HG02981 (cell line): ENCODE measurements around the gene MAPKAPK3.

Source experiments
- ATAC-seq: cut with Tn5 transposase; IDR thresholded peaks from one replicate; pipeline ENCODE4 v1.9.1; 2021; ENCODE audit warnings: mild to moderate bottlenecking, moderate library complexity; ENCODE audit not compliant: unreplicated experiment

The MAPKAPK3 gene

DNA sequence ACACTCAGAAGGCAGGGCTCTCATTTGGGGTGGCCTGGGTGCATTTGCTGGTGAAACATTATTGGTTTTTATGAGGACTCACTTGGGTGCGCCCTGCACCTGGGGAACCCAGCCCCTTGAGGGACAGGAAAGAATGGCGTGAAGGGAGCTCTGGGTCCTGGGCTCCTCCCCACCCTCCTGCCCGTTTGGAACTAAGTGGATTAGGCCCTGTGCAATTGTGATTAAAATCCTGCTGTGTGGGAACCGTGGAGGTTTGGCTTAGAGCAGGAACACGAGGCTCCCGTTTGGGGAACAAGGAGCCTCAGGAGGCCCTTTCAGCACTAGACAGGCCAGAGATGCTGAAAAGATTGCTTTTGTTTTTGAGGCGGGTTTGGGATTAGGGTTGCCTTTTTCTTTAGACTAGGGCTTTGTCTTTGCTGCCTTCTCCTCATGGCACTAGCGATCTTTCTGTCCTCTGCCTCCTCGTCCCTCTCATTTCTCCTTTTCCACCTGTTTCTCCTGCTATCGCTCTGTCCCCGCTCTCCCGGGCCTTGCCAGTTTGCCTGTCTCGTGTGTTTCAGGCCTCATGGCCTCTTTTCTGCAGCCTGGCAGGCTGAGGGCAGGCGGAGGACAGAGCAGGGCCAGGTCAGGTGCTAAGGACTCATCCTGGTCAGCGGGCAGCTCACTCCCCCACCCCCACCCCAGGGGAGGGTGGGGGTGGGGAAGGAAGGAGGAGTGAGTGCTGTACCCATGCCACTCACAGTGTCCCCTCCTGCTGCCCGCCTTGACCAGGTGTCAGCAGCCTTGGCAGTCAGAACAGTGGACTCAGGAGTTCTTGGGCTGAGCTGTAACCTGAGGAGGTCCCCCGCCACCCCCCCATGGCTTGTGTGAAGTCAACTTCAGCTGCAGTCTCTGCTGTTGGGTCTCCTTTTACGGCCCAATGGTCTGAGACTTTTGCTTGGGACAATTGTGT, 8.6 kb downstream of the MAPKAPK3 start:
- no peak for ATAC-seq

DNA sequence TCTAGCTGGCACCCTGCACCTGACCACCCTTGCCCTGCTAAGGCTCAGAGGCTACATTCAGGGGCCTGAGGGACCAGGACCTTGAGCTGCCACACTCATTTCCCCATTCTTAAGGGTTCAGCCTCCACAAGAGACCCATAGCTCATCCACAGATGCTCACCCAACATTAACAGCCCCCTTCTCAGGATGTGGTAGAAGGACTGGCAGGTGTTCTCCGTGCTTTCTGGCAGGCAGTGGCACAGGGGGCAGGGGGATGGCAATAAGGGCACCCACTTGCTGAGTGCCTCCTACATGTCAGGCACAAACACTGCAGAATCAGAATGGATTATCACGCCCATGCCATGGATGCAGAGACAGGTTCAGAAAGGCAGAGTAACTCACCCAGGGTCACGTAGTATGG, 9.4 kb downstream of the MAPKAPK3 start:
- no peak for ATAC-seq

DNA sequence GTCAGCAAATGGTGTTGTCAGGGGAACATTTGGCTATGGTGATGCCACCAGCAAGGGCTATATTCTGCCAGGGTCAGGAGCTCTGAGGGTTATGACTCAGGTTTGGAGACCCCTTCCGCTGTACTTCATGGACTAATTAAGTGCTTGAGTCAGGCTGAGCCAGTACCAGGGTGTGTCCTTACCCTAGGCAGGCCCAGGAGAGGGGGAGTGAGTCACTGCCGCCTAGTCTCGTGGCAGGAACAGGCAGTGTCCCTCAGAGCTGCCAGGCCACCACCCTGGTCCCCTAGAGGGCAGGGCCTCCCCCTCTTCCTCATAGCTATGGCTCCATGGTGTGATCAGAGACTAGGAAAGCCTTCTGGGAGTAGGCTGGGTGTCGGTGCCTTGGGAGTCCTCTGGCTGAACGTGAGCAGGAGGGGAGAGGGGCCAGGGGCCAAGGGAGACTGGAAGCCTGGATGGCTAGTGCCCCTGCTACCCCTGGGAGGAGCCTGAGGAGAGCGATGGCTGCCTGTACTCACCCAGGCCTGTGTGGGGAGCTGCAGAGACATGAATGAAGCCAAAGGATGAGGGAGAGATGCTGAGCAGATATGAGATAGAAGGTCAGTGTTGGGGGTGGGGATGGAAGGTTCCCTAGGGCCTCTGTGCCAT, 10.6 kb downstream of the MAPKAPK3 start:
- ATAC-seq, result no peak

DNA sequence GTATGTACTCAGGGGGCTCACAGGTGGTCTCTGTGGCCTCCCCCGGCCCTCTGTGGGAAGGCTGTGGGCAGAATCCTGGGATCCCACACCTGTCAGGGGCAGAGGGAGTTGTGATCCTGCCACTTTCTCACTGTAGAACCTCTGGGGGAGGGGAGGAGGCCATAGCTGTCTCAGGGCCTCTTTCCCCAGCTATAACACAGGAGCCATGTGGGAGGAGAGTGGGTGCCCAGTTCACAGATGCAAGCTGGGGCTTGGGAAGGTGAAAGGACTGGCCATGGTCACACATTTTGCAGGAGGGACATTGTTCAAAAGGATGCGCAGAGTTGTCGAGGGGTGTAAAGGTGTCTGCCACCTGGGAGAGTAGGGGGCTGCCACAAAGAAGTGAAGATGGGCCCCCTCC, 11.7 kb downstream of the MAPKAPK3 start:
- ATAC-seq, result no peak

DNA sequence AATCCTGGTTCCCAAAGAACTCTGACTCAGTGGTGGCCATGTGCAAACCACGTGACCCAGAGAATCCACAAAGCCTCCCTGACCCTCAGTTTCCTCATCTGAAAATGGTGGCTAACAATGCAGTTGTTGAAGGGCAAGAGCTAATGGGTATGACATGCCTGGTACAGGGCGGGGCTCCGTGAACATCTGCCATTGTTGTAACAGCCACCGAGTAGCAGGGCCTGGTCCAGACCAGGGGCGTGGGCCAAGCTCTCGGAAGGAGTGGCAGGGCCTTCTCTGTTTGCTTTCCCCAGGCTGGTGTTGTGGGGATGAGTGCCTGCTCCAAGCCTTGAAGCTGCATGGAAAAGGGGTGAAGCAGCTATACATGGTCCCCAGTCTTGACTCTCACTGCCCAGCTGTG, 13.4 kb downstream of the MAPKAPK3 start:
- no peak for ATAC-seq

DNA sequence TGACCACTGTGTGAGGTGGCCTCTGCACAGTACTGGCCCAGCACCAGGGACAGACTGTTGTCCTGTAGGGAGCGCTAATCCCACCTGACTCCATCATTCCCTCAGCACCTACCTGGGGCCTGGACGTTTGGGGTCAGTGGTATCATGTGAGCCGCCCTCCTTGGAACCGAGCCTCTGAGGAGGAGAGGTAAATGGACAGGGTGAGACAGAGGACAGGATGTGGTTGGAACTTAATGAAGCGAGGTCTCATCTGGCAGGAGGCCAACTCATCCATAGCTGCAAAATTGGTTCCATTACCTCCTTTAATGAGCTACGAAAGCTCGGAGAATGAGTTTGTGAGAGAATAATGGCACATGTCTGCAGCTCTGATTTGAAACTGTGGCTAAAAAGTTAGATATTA, 13.9 kb downstream of the MAPKAPK3 start:
- no peak for ATAC-seq

DNA sequence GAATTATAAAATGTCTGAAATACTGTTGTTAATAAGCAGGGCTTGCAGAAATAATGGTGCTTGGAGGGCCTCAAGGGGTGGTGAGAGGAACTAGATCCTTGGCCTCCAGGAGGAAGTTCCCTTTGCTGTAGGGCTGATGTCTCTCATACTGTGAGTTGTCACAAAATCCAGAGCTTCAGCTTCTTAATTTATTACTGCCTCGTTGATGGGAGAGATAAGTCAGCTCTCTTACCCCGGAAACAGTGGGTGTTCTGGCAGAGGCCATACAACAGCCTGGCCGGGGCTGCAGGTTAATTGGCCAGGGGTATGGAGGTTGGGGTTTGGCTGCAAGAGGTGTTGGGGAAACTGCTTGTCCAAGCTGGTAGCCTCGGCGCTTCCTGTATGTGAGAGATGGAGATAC, 15.5 kb downstream of the MAPKAPK3 start:
- ATAC-seq, result no peak

DNA sequence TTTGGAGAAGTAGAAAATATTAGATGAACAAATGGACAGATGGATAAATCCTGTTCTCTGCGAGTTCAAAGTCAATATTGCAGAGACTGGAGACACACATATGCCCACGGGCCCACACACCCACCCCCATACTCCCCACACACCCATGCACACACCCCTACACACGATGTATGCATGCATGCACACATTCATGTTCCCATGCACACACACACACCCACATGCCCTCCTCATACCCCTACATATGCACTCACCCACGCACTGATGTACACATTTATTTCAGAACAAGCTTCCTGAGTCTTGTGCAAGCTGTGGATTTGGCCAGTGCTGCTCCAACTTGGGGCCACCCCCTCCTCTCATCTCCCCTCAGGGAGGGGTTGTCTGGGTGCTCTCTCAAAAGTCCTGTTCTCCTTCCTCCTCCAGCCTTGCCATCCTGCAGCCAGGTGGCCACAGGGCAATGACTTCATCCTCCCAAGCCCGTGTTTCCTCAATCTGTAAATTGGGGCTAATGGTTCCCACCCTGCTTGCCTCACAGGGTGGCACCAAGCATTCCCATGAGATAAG, 16.4 kb downstream of the MAPKAPK3 start:
- ATAC-seq, result no peak

DNA sequence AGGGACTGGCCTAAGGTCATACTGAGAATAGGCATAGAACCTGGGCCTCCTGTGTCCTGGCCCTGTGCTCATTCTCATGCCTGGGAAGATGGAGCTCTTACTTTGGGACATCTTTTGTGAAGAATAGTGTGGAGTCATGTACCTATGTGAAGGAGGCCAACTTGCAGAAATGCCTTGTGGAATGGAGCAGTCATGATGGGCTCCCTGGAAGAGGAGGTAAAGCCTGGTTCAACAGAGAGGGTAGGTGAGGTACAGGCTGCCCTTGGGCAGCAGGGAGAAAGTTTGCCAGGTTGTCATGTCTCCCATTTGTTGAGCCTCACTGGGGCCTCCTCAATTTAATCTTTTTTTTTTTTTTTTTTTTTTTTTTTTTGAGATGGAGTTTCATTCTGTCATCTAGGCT, 18.1 kb downstream of the MAPKAPK3 start:
- no peak for ATAC-seq

DNA sequence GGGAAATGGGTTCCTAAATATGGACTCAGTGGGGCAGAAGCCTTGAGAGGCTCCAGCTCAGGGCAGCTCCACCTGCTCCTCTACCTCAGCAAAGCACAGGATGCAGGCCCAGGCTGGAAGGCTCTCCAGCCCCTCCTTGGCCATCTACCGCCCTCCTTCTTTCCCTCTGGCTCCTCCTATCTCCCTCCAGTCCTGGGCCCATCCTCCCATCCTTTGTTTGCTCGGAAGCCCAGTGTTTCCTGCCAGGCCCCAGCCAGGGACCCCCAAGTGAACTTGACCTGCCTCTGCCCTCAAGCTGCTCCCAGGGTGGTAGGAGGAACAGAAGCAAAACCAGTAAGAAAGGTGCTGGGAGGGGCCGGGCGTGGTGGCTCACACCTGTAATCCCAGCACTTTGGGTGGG, 20.1 kb downstream of the MAPKAPK3 start:
- ATAC-seq, result no peak

DNA sequence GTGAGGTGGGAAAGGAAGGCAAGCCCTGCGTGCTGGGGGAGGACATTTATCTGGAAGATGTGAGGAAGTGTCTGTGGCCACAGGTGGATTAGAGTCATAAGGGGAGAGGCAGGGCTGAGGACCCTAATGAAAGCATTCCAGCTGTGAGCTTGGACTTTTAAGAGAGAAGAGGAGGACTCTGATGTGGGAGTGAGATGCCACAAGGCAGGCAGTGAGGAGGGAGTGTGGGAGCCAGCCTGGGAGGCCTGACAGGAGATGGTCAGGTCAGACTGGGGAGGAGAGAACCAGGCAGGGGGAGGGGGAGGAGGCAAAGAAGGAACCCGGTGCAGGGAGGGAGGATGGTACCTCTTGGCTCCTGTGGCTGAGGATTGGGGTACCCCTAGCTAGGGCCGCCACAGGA, 21.0 kb downstream of the MAPKAPK3 start:
- ATAC-seq, result no peak

DNA sequence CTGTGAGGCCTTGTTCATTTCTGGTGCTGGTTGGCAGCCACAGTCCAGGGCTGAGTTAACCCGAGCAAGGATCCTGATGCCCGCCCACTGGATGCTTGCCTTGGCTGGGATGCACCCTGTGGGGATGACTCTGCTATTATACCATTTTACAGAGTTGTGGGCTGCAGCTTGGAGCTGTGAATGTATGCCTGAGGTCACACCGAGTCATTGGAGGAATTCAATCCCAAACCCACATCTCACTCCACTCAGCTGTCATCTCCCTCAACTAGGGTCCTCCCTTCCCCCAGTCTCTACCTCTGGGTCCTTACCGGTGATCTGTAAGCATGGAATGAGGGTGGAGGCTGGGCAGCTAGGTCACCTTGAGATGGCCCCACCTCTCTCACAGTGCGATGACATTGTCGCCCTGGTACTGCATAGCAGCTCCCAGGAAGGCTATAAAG, 22.1 kb downstream of the MAPKAPK3 start:
- ATAC-seq, result no peak

DNA sequence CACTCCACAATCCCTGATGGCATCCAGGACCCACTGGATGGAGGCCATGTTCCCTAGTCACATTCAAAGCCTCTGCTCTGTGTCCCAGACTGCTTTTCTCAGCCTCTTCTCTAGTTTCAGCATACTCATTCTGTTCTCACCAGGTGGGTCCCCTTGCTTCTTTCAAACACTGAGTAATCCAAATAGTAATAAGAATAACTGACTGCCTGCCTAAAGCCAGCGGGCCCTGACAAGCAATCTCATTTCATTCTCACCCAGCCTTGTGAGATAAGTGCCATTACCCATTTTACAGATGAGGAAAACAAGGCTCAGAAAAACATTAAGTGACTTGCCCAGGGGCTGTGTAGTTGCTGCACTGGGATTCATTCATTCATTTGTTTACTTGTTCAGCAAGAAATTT, 25.4 kb downstream of the MAPKAPK3 start:
- no peak for ATAC-seq

DNA sequence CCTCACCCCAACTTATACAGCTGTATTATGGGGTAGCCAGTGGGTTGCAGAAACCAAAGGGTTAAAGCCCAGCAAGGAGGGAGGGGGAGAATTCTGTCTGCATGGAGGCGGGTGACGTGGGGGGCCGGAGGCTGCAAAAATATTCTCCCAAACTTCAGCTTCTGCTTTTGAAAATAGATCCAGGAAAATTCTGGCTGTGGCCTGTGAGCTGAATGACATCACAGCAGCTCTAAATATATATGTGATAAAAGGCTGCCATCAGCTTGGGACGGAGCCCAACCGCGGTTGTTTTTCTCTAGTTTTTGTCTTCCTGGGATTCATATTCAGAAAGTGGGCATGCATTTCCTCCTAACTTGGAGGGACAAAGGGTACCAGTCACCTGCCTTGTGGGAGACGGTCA, 27.6 kb downstream of the MAPKAPK3 start:
- no peak for ATAC-seq

DNA sequence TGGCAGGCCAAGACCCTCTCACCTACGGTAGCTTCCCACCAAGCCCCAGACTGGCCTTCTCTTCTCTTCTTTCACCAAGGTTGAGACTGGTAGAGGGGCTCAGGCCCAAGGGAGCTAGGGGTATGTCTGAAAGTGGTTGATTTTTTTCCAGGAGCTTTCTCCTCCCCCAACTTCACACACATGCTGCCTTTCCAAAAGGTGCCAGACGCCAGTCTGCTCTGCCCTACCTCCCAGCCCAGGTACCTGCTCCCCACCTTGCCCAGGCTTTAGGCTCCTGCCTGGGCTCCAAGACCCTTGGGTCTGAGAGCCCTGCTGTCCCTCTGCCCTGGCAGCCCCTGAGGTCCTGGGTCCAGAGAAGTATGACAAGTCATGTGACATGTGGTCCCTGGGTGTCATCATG, 28.4 kb downstream of the MAPKAPK3 start:
- no peak for ATAC-seq

DNA sequence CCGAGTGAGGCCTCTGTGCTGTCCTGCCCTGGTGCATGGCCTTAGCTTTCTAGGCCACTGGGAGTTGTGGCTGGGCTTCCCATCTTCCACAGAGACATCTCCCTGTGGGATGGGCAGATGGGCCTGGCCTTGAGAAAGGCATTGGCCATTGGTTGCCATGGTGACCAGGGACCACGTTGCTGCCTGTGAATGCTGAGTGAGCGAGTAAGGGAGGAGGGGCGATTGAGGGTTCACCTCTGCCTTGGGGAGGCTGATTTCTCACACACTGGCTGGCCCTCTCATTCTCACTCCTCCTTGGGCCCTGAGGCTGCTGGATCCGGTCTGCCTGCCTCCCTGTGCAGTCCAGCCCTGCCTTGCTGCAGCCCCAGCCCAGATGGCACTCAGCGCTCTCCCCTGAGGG, 31.4 kb downstream of the MAPKAPK3 start:
- no peak for ATAC-seq

DNA sequence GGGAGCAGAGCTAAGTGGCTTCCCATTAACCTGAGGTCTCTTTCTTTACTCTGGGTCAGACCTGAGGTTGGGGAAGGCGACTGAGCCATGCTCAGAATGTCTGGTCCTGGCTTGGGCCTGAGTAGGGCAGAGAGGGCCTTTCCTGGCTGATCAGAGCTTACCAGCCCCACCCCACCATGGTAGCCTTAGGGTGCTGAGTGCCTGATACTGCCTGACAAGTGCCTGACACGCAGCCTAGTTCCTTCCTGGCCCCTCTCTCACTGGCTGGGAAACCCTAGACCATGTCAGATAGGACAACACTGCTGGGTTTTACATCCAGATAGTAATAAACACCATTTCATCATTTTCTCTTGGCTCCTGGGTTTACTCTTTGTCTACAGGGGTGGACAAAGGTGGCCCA, 32.0 kb downstream of the MAPKAPK3 start:
- ATAC-seq, result no peak

DNA sequence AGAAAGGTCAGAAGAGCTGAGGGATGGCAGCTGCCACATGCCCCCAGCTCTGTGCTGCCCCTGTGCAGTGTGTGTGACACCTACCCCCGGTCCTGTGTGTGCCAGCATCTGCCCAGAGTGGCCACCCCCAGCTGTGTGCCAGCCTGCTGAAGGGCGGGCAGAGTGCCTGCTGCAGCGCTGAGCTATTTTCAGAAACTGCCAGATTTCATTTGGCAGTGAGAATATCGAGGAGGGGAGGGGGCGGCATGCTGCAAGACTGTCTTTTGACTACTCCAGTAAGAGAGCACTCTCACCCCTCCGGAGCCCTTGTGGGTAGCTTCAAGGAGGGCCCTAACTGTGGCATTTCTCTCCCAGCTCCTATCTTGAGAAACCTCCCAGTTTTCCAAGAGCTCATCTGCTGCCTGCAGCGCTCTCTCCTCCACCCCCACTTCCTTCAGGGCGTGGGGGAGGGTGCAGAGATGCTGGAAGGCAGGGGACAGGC, 32.5 kb downstream of the MAPKAPK3 start:
- ATAC-seq, result no peak

DNA sequence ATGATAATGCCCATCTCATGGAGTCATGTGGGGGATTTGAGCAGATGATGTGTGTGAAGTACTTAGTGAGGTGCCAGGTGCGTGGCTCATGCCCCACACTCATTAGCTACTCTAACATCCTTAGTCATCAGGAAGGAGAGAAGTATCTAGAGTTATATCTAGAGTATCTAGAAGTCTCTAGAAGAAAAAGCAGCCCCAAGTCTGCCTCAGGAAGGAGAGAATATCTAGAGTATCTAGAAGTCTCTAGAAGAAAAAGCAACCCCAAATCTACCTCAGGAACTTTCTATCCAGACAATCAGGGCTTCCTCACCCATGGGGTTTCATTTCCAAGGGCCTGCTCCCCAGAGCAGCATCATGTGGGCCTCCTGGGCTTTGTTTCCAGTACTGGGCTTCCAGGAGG, 33.1 kb downstream of the MAPKAPK3 start:
- ATAC-seq, result no peak

DNA sequence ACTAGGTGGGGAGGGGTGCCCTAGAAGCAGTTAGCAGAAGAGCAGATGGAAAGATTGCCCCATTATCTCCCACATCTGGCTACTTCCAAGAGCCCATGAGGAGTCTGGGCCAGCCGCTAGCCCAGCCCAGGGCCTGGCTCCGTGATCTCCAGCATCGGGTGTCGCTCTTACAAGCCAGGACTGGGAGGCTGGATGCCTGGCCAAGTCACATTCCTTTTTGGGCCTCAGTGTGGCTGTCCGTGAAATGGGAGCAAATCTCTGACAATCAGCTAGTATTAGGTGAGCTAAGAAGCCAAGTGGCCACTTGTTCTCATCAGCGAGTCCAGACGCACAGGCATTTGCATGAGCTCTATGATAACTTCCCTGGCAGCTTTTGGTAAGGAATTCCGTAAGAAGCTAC, 34.5 kb downstream of the MAPKAPK3 start:
- no peak for ATAC-seq

DNA sequence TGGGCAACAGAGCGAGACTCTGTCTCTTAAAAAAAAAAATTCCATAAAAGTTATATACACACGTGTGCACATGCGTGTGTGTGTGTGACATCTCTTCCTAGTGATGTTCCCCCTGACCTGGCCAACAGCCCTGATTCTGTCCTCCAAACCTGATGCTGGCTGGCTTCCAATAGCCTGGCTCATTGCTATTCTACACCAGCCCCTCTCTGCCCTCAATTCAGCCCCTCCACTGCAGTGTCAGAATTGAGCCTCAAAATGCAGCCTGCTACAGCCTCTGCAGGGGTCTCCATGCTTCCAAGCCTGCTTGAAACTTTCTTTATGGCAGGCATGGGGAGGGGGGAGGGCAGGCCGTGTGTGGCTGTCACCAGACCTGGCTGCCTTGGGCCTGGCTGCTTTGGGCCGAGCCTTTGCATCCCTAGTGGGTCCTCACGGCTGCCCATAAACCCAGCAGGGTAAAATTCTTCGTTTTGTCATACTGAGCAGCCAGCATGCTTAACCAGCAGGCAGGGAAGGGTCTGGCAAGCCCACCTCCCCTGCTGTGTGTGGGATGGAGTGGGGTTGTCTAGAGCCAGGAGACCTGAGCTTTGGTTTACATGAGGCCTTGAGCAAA, 35.1 kb downstream of the MAPKAPK3 start:
- ATAC-seq, result no peak
